ENCODE data around the gene PACRG. TPM values are rescaled to one million over a fixed set of nuclear protein-coding genes. Genes with fewer than 3 reads are reported as not detected.

PACRG gene
- polyA plus RNA-seq, 1 of the 3 experiments (the other 2 are of a cell fraction), result 0.56 TPM

DNA sequence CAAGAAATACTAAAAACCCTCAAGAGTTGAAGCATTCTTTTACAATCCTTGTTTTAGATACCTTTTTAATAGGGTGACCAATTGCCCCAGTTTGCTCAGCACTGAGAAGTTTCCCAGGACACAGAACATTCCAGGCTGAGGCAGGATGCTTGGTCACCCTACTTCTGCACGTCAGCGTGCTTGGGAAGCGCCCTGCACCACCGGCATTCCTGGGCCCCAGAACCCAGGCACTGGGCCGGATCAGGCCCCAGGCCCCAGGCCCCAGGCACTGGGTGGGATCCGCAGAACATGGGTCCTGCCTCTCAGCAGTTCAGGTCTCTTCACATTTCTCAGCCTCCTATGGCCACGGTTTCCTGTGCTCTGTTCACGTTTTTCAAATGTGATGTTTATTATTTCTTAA is 472.9 kb downstream of the PACRG start:
- ChIA-PET POLR2A (no interaction called here), CTCF (no interaction called here)
- WGBS (ENCODE audit: low lambda C conversion rate), result 72% methylated on average over 6 of the region's 8 CpGs
- Histone ChIP-seq H3K79me2 (ENCODE audit: insufficient read depth) (no peaks in the 10 kb centered on the region), H3K9ac (no peak overlapping the region), H2AFZ (ENCODE audit: low read depth) (no peak overlapping the region), H3K4me1 (ENCODE audit: control insufficient read depth in 1 of 2, insufficient read depth in 2 of 2, low read depth in 1 of 2, low read length in 1 of 2) (no peaks in the 10 kb centered on the region), H3K27ac (ENCODE audit: low read depth in 2 of 2, low read length in 1 of 2) (no peak overlapping the region), H3F3A (replicated peaks; ENCODE audit: insufficient read depth) (no peaks in the 10 kb centered on the region), H4K20me1 (ENCODE audit: insufficient read depth) (no peaks in the 10 kb centered on the region), H3K4me3 (ENCODE audit: low read depth in 2 of 2, low read length in 1 of 2) (no peak overlapping the region), H3K27me3 (ENCODE audit: insufficient read depth) (no peaks in the 10 kb centered on the region), H3K9me2 (no peaks in the 10 kb centered on the region), H3K9me3 (no peaks in the 10 kb centered on the region), H3K4me2 (no peak overlapping the region), H3K36me3 (replicated peaks in 1 of 2; ENCODE audit: control insufficient read depth in 1 of 2, insufficient read depth in 2 of 2, low read length in 1 of 2) (no peaks in the 10 kb centered on the region)
- TF ChIP-seq NFIC (IDR thresholded peaks at IDR 0.05; ENCODE audit: borderline replicate concordance) (no peak), FOXJ3 (CRISPR knock-in tag; IDR thresholded peaks at IDR 0.05) (no peak), RCOR1 (IDR thresholded peaks at IDR 0.05; ENCODE audit: low read length) (no peak), EP300 (IDR thresholded peaks at IDR 0.05; ENCODE audit: borderline replicate concordance in 1 of 2, low read depth in 1 of 2, low read length in 1 of 2) (no peak), FOXM1 (IDR thresholded peaks at IDR 0.05; ENCODE audit: low read depth) (no peak), RFX5 (IDR thresholded peaks at IDR 0.05; ENCODE audit: low read length) (no peak), RAD21 (IDR thresholded peaks at IDR 0.05; ENCODE audit: low read length) (no peak), SMC3 (IDR thresholded peaks at IDR 0.05; ENCODE audit: low read depth, low read length) (no peak), NRF1 (IDR thresholded peaks at IDR 0.05; ENCODE audit: low read depth, low read length) (no peak), JUND (IDR thresholded peaks at IDR 0.05) (no peak), FOSL2 (IDR thresholded peaks at IDR 0.05; ENCODE audit: borderline replicate concordance, low read depth) (no peak), CHD2 (IDR thresholded peaks at IDR 0.05; ENCODE audit: low read length, partially characterized antibody) (no peak)
- TF ChIP-seq, protein P1, sequence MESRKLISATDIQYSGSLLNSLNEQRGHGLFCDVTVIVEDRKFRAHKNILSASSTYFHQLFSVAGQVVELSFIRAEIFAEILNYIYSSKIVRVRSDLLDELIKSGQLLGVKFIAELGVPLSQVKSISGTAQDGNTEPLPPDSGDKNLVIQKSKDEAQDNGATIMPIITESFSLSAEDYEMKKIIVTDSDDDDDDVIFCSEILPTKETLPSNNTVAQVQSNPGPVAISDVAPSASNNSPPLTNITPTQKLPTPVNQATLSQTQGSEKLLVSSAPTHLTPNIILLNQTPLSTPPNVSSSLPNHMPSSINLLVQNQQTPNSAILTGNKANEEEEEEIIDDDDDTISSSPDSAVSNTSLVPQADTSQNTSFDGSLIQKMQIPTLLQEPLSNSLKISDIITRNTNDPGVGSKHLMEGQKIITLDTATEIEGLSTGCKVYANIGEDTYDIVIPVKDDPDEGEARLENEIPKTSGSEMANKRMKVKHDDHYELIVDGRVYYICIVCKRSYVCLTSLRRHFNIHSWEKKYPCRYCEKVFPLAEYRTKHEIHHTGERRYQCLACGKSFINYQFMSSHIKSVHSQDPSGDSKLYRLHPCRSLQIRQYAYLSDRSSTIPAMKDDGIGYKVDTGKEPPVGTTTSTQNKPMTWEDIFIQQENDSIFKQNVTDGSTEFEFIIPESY (IDR thresholded peaks at IDR 0.05; ENCODE audit: borderline replicate concordance, low read depth), result no peak
- TF ChIP-seq, protein P2, sequence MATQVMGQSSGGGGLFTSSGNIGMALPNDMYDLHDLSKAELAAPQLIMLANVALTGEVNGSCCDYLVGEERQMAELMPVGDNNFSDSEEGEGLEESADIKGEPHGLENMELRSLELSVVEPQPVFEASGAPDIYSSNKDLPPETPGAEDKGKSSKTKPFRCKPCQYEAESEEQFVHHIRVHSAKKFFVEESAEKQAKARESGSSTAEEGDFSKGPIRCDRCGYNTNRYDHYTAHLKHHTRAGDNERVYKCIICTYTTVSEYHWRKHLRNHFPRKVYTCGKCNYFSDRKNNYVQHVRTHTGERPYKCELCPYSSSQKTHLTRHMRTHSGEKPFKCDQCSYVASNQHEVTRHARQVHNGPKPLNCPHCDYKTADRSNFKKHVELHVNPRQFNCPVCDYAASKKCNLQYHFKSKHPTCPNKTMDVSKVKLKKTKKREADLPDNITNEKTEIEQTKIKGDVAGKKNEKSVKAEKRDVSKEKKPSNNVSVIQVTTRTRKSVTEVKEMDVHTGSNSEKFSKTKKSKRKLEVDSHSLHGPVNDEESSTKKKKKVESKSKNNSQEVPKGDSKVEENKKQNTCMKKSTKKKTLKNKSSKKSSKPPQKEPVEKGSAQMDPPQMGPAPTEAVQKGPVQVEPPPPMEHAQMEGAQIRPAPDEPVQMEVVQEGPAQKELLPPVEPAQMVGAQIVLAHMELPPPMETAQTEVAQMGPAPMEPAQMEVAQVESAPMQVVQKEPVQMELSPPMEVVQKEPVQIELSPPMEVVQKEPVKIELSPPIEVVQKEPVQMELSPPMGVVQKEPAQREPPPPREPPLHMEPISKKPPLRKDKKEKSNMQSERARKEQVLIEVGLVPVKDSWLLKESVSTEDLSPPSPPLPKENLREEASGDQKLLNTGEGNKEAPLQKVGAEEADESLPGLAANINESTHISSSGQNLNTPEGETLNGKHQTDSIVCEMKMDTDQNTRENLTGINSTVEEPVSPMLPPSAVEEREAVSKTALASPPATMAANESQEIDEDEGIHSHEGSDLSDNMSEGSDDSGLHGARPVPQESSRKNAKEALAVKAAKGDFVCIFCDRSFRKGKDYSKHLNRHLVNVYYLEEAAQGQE (IDR thresholded peaks at IDR 0.05; ENCODE audit: low read depth, low read length), result no peak
- TF ChIP-seq, protein P3, sequence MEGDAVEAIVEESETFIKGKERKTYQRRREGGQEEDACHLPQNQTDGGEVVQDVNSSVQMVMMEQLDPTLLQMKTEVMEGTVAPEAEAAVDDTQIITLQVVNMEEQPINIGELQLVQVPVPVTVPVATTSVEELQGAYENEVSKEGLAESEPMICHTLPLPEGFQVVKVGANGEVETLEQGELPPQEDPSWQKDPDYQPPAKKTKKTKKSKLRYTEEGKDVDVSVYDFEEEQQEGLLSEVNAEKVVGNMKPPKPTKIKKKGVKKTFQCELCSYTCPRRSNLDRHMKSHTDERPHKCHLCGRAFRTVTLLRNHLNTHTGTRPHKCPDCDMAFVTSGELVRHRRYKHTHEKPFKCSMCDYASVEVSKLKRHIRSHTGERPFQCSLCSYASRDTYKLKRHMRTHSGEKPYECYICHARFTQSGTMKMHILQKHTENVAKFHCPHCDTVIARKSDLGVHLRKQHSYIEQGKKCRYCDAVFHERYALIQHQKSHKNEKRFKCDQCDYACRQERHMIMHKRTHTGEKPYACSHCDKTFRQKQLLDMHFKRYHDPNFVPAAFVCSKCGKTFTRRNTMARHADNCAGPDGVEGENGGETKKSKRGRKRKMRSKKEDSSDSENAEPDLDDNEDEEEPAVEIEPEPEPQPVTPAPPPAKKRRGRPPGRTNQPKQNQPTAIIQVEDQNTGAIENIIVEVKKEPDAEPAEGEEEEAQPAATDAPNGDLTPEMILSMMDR (IDR thresholded peaks at IDR 0.05), result no peak
- TF ChIP-seq, protein P4, sequence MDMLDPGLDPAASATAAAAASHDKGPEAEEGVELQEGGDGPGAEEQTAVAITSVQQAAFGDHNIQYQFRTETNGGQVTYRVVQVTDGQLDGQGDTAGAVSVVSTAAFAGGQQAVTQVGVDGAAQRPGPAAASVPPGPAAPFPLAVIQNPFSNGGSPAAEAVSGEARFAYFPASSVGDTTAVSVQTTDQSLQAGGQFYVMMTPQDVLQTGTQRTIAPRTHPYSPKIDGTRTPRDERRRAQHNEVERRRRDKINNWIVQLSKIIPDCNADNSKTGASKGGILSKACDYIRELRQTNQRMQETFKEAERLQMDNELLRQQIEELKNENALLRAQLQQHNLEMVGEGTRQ (IDR thresholded peaks at IDR 0.05; ENCODE audit: borderline replicate concordance, low read depth, low read length), result no peak
- DNase-seq, result no peak
